ENCODE measurements around the gene GPI.

DNA sequence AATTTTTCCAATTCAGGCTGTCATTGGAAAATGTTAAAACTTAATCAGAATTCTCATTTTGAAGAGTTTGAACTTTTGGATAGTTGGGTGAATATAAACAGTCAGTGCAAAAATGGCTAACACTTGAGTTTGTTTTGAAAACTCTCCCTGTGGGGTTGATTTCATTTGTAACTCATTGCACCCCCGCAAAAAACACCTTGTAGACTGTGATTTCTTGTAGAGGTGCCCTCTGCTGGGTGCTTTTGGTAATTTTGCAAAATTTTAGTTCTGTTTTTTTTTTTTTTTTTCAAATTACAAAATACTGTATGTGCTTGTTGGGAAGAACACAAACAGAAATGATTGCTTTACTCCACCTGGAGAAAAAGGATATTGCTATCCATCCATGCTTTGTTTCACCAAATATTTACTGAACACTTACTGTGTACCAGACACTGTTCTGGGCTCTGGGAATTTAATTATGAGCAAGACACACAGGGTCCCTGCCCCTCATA, 28.2 kb upstream of the GPI start:
- TF ChIP-seq, protein P1, sequence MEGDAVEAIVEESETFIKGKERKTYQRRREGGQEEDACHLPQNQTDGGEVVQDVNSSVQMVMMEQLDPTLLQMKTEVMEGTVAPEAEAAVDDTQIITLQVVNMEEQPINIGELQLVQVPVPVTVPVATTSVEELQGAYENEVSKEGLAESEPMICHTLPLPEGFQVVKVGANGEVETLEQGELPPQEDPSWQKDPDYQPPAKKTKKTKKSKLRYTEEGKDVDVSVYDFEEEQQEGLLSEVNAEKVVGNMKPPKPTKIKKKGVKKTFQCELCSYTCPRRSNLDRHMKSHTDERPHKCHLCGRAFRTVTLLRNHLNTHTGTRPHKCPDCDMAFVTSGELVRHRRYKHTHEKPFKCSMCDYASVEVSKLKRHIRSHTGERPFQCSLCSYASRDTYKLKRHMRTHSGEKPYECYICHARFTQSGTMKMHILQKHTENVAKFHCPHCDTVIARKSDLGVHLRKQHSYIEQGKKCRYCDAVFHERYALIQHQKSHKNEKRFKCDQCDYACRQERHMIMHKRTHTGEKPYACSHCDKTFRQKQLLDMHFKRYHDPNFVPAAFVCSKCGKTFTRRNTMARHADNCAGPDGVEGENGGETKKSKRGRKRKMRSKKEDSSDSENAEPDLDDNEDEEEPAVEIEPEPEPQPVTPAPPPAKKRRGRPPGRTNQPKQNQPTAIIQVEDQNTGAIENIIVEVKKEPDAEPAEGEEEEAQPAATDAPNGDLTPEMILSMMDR (IDR thresholded peaks at IDR 0.05), result peak; percentile 38 to 56 (median 50)
- TF ChIP-seq EP300 (IDR thresholded peaks at IDR 0.05) (no peak), POLR2AphosphoS5 (IDR thresholded peaks at IDR 0.05) (no peak)

Measured in upper lobe of left lung (tissue), 4 donors.